Stimulated activated CD8-positive, alpha-beta memory T cell treated with anti-CD3 and anti-CD28 coated beads, Interleukin-15, amount 100 ng/mL, for 24 hours (primary cell): ENCODE results near the gene CFAP97D2.
A peak's percentile ranks its signal among the peaks of the same experiment; 100 is the strongest.

Source experiments
- DNase-seq: peaks from one replicate; pipeline ENCODE4 v3.0.0-alpha.2; 2020; ENCODE audit warnings: low read depth

The CFAP97D2 gene

GRCh38 chr13:114199954-114200353, 20.9 kb downstream of the CFAP97D2 start:
- DNase-seq = no peak

GRCh38 chr13:114200399-114200911, 21.4 kb downstream of the CFAP97D2 start:
- DNase-seq = no peak

GRCh38 chr13:114202581-114202980, 23.5 kb downstream of the CFAP97D2 start:
- no peak for DNase-seq

- no peak for DNase-seq
Measured at GRCh38 chr13:114203536-114203935, 24.5 kb downstream of the CFAP97D2 start.

GRCh38 chr13:114204894-114205293, 25.8 kb downstream of the CFAP97D2 start:
- DNase-seq = no peak

GRCh38 chr13:114208134-114208533, 29.1 kb downstream of the CFAP97D2 start:
- no peak for DNase-seq

GRCh38 chr13:114211446-114212157, 32.5 kb downstream of the CFAP97D2 start:
- DNase-seq = no peak

- no peak for DNase-seq
Measured at GRCh38 chr13:114212158-114212495, 33.1 kb downstream of the CFAP97D2 start.

- no peak for DNase-seq
Measured at GRCh38 chr13:114213980-114214379, 34.9 kb downstream of the CFAP97D2 start.

- no peak for DNase-seq
Measured at GRCh38 chr13:114219392-114219791, 40.3 kb downstream of the CFAP97D2 start.

- no peak for DNase-seq
Measured at GRCh38 chr13:114222461-114222968, 43.5 kb downstream of the CFAP97D2 start.

- no peak for DNase-seq
Measured at GRCh38 chr13:114224201-114224600, 45.1 kb downstream of the CFAP97D2 start.

GRCh38 chr13:114225610-114226009, 46.6 kb downstream of the CFAP97D2 start:
- no peak for DNase-seq

GRCh38 chr13:114226088-114226487, 47.0 kb downstream of the CFAP97D2 start:
- no peak for DNase-seq

GRCh38 chr13:114226699-114227323, 47.8 kb downstream of the CFAP97D2 start:
- peak; percentile 67 for DNase-seq

GRCh38 chr13:114227528-114227927, 48.5 kb downstream of the CFAP97D2 start:
- no peak for DNase-seq

GRCh38 chr13:114228176-114228575, 49.1 kb downstream of the CFAP97D2 start:
- DNase-seq = no peak

GRCh38 chr13:114229506-114229905, 50.4 kb downstream of the CFAP97D2 start:
- no peak for DNase-seq

GRCh38 chr13:114230117-114230516, 51.1 kb downstream of the CFAP97D2 start:
- DNase-seq = no peak

- no peak for DNase-seq
Measured at GRCh38 chr13:114230575-114230974, 51.5 kb downstream of the CFAP97D2 start.

- DNase-seq = no peak
Measured at GRCh38 chr13:114231886-114232285, 52.8 kb downstream of the CFAP97D2 start.

GRCh38 chr13:114234266-114234644, 55.2 kb downstream of the CFAP97D2 start:
- DNase-seq = no peak

GRCh38 chr13:114234645-114235421, 55.8 kb downstream of the CFAP97D2 start, which contains the start of gene CDC16:
TSS of gene CDC16 (plus strand) at chr13:114234897. CDS start at chr13:114235085, 188 bp downstream.
- peak; percentile 71 for DNase-seq
